ENCODE results near the gene CD59.

GRCh38 chr11:33734441-33735270 lies 1.6 kb downstream of the CD59 start:
- TF ChIP-seq MXI1 (conservative IDR thresholded peaks at IDR 0.05; ENCODE audit: poor library complexity, severe bottlenecking) (no peak), CTCF (IDR thresholded peaks at IDR 0.05; ENCODE audit: poor library complexity, severe bottlenecking) (no peak)
